Measurements from ENCODE around the gene EMP2.
"Not testable (repeated sequence)": the region's sequence is repeated elsewhere in the genome, so short reads cannot be mapped to it uniquely, and the experiment has no call there.

The EMP2 gene

GRCh38 chr16:10561001-10561400, 19.4 kb downstream of the EMP2 start:
- Histone ChIP-seq H3K9me3 (ENCODE audit: control insufficient read depth, insufficient read depth, low read depth, low read length) (no peaks in the 10 kb centered on the region), H3K4me3 (ENCODE audit: low read depth, low read length) (no peak overlapping the region), H3K36me3 (ENCODE audit: control insufficient read depth in 2 of 2, insufficient read depth in 1 of 2, low read length in 2 of 2) (no peaks in the 10 kb centered on the region), H3K27ac (ENCODE audit: extremely low read depth, low read depth, low read length) (no peak overlapping the region), H3K4me1 (ENCODE audit: control insufficient read depth, insufficient read depth, low read length) (no peaks in the 10 kb centered on the region)
- TF ChIP-seq, protein P1, sequence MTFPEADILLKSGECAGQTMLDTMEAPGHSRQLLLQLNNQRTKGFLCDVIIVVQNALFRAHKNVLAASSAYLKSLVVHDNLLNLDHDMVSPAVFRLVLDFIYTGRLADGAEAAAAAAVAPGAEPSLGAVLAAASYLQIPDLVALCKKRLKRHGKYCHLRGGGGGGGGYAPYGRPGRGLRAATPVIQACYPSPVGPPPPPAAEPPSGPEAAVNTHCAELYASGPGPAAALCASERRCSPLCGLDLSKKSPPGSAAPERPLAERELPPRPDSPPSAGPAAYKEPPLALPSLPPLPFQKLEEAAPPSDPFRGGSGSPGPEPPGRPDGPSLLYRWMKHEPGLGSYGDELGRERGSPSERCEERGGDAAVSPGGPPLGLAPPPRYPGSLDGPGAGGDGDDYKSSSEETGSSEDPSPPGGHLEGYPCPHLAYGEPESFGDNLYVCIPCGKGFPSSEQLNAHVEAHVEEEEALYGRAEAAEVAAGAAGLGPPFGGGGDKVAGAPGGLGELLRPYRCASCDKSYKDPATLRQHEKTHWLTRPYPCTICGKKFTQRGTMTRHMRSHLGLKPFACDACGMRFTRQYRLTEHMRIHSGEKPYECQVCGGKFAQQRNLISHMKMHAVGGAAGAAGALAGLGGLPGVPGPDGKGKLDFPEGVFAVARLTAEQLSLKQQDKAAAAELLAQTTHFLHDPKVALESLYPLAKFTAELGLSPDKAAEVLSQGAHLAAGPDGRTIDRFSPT (tag by site-specific recombination; IDR thresholded peaks at IDR 0.05), result no peak
- POLR2A ChIA-PET, result no interaction called here
- CTCF ChIA-PET, result interaction anchor here (0.6 kb wide), 2 partner anchors 285 to 354 kb away, joined by 4 to 7 read pairs; no protein-coding TSS in a partner anchor

- H3K36me3 ChIP-seq (ENCODE audit: control insufficient read depth in 2 of 2, insufficient read depth in 1 of 2, low read length in 2 of 2); H3K27ac ChIP-seq (ENCODE audit: extremely low read depth, low read depth, low read length); H3K4me1 ChIP-seq (ENCODE audit: control insufficient read depth, insufficient read depth, low read length); H3K4me3 ChIP-seq (ENCODE audit: low read depth, low read length); H3K9me3 ChIP-seq (ENCODE audit: control insufficient read depth, insufficient read depth, low read depth, low read length); POLR2A ChIA-PET: not testable (repeated sequence)
- 0 out of 2 replicates have a peak, but pooled peaks have one; percentile 19 for TF ChIP-seq ZNF768 (tag by site-specific recombination; IDR thresholded peaks at IDR 0.05)
- CTCF ChIA-PET, result interaction anchor here (0.5 to 0.6 kb wide), 2 partner anchors 13 to 171 kb away, joined by 3 read pairs; no protein-coding TSS in a partner anchor
Measured at GRCh38 chr16:10559792-10560191, 20.6 kb downstream of the EMP2 start.

DNA sequence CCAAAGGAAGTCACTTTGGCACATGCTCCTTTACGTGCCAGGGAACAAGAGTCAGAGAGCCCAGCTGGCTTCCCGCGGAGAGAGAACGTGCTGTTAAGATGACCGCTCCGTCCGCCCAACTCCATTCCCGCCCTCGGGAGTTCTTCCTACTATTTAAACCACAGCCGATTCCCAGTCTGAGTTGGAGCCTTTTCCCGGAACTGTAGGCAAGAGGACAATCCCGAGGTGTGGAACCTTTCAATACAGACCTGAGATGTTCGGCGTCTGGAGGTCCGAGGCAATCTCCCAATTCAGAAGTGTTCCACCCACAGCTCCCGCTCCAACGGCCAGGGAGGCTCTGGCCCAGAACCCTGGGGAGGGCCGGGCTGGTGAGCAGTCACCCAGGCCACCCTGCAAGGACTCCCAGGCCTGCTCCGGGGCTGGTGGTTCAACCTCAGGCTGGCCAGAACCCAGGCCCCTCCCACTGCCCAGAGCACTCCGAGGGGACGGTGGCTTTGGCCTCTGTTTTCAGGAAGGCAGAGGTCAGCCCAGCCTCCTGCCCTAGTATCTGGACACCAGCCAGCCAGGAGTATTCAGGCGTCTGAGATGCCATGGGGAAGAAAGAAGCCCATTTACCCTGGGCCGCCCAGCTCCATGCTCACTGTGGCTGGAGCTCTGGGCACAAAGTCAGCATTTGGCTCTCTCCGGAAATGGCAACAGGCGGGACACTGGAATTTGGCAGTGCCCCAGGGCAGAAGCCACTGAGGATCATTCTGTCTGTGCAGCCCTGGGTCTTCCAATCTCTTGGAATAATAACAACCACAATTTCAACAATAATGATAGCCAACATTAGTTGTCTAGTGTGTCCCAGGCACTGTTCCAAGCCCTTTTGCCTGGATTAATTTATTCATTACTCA, 21.4 kb downstream of the EMP2 start:
- ChIA-PET POLR2A (no interaction called here), CTCF (interaction anchor here (0.6 kb wide), 1 partner anchor 37 kb away, joined by 4 read pairs; no protein-coding TSS in a partner anchor)
- Histone ChIP-seq H3K27ac (ENCODE audit: extremely low read depth, low read depth, low read length) (no peak overlapping the region), H3K9me3 (ENCODE audit: control insufficient read depth, insufficient read depth, low read depth, low read length) (no peaks in the 10 kb centered on the region), H3K4me1 (ENCODE audit: control insufficient read depth, insufficient read depth, low read length) (no peaks in the 10 kb centered on the region), H3K4me3 (ENCODE audit: low read depth, low read length) (no peak overlapping the region), H3K36me3 (ENCODE audit: control insufficient read depth in 2 of 2, insufficient read depth in 1 of 2, low read length in 2 of 2) (no peaks in the 10 kb centered on the region)
- no peak for TF ChIP-seq HOXD13 (CRISPR knock-in tag; IDR thresholded peaks at IDR 0.05; ENCODE audit: borderline replicate concordance)

DNA sequence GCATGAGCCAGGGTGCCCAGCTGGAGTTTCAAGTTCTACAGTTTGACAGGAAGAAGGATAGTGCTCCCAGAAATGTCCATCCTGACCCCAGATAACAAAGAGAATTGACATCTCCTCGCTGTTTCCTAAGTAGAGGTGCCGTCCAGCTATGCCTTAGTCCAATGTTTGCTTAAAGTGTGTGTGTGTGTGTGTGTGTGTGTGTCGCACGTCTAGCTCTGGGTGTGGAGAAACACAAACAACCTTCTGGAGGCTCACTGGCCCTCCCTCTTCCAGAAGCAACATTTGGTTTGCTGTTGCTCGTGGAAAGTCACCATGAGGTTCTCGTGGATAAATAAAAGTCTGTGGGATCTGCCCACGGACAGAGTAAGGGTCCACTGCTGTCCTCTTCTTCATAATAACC, 22.1 kb downstream of the EMP2 start:
- ChIA-PET POLR2A (no interaction called here), CTCF (interaction anchor here (0.6 to 0.7 kb wide), 2 partner anchors 36 to 243 kb away, joined by 4 to 5 read pairs; no protein-coding TSS in a partner anchor)
- Histone ChIP-seq H3K4me3 (ENCODE audit: low read depth, low read length) (no peak overlapping the region), H3K36me3 (ENCODE audit: control insufficient read depth in 2 of 2, insufficient read depth in 1 of 2, low read length in 2 of 2) (no peaks in the 10 kb centered on the region), H3K9me3 (ENCODE audit: control insufficient read depth, insufficient read depth, low read depth, low read length) (no peaks in the 10 kb centered on the region), H3K4me1 (ENCODE audit: control insufficient read depth, insufficient read depth, low read length) (no peaks in the 10 kb centered on the region), H3K27ac (ENCODE audit: extremely low read depth, low read depth, low read length) (no peak overlapping the region)
- TF ChIP-seq ZNF623 (tag by site-specific recombination; IDR thresholded peaks at IDR 0.05), result no peak
- TF ChIP-seq, protein P1 (tag by site-specific recombination; IDR thresholded peaks at IDR 0.05), result no peak
- TF ChIP-seq KLF7 (tag by site-specific recombination; IDR thresholded peaks at IDR 0.05; ENCODE audit: borderline replicate concordance), result no peak
- no peak for TF ChIP-seq ZNF37A (tag by site-specific recombination; IDR thresholded peaks at IDR 0.05)
- TF ChIP-seq ZNF146 (tag by site-specific recombination; IDR thresholded peaks at IDR 0.05), result no peak
- no peak for TF ChIP-seq ZNF792 (tag by site-specific recombination; IDR thresholded peaks at IDR 0.05)
- TF ChIP-seq ZNF239 (tag by site-specific recombination; IDR thresholded peaks at IDR 0.05), result no peak
- TF ChIP-seq ZNF48 (tag by site-specific recombination; IDR thresholded peaks at IDR 0.05), result no peak
- TF ChIP-seq EGR2 (tag by site-specific recombination; IDR thresholded peaks at IDR 0.05; ENCODE audit: low read depth), result no peak
- no peak for TF ChIP-seq ZNF292 (tag by site-specific recombination; IDR thresholded peaks at IDR 0.05; ENCODE audit: borderline replicate concordance, low read depth)
- TF ChIP-seq TRIM28 (IDR thresholded peaks at IDR 0.05; ENCODE audit: borderline replicate concordance, low read length), result no peak
- TF ChIP-seq ZBTB20 (tag by site-specific recombination; IDR thresholded peaks at IDR 0.05), result no peak
- TF ChIP-seq ZNF223 (tag by site-specific recombination; IDR thresholded peaks at IDR 0.05), result no peak
- TF ChIP-seq ZNF645 (tag by site-specific recombination; IDR thresholded peaks at IDR 0.05), result no peak
- no peak for TF ChIP-seq ZSCAN18 (tag by site-specific recombination; IDR thresholded peaks at IDR 0.05)
- TF ChIP-seq ZNF391 (tag by site-specific recombination; IDR thresholded peaks at IDR 0.05; ENCODE audit: borderline replicate concordance, low read depth), result no peak
